ENCODE measurements around the gene PTPRR.

- TF ChIP-seq CTCF (IDR thresholded peaks at IDR 0.05) (no peak), POLR2A (IDR thresholded peaks at IDR 0.05; ENCODE audit: low read depth) (no peak), EP300 (IDR thresholded peaks at IDR 0.05) (no peak)
These were observed 254.2 kb downstream of the PTPRR start for GRCh38 chr12:70666364-70666763.

Measured in esophagus muscularis mucosa (tissue), 4 donors.